Esophagus squamous epithelium (tissue), 5 donors: Measurements from ENCODE around the gene PPP1R12C. TPM values are rescaled to one million over a fixed set of nuclear protein-coding genes. Genes with fewer than 3 reads are reported as not detected.

Source experiments
- DNase-seq: peaks from one replicate; lab custom pipeline; 2025; lab: John Stamatoyannopoulos, UW
- H3K27ac ChIP-seq, 4 donors: fragments of 200-600 bp; sonication (generic); one replicate each; pipeline ENCODE4 v1.5.1; 2016 to 2019; ENCODE audit warnings: mild to moderate bottlenecking in 1 of 4
- H3K27me3 ChIP-seq, 4 donors: fragments of 200-600 bp; sonication (generic); 1 replicate in 3 of 4; 2 replicates in 1 of 4; pipeline versions ENCODE4 v1.5.1 to v1.6.0; 2017 to 2021; ENCODE audit warnings: antibody characterized with exemption in 1 of 4
- H3K36me3 ChIP-seq, 3 donors: fragments of 200-600 bp; sonication (generic); one replicate each; pipeline ENCODE4 v1.5.1; 2016 to 2019
- H3K4me1 ChIP-seq, 3 donors: fragments of 200-600 bp; sonication (generic); one replicate each; pipeline ENCODE4 v1.5.1; 2017 to 2019
- H3K4me3 ChIP-seq, 4 donors: fragments of 200-600 bp; sonication (generic); 1 replicate in 3 of 4; 2 replicates in 1 of 4; pipeline ENCODE4 v1.5.1; 2016 to 2019; ENCODE audit warnings: mild to moderate bottlenecking in 2 of 4, moderate library complexity in 1 of 4
- H3K9me3 ChIP-seq, 3 donors: fragments of 200-600 bp; sonication (generic); one replicate each; pipeline ENCODE4 v1.5.1; 2016 to 2019
- CTCF ChIP-seq, 6 experiments: fragments of 450-650 bp in 4 of 6; fragments of 200-600 bp in 2 of 6; sonication (generic) in 2 of 6; IDR thresholded peaks; one replicate each; pipeline ENCODE4 v1.5.1; 2016 to 2019; ENCODE audit warnings: antibody characterized with exemption in 6 of 6, mild to moderate bottlenecking in 4 of 6, moderate library complexity in 4 of 6
- POLR2A ChIP-seq, 4 donors: fragments of 450-650 bp; IDR thresholded peaks; one replicate each; pipeline ENCODE4 v1.6.1; 2017; ENCODE audit warnings: antibody characterized with exemption in 4 of 4, mild to moderate bottlenecking in 4 of 4, moderate library complexity in 3 of 4
- WGBS, 2 donors: methylation state at CpG; one replicate each; pipeline ENCODE4 v1.1.5; 2018; 5-methylcytosine and 5-hydroxymethylcytosine counted together
- intact Hi-C: fragments of 100-400 bp; cut with DNase I; formaldehyde crosslinking; loops from one replicate; pipeline ENCODE4 v1.15.0; 2022
- total RNA-seq, 4 donors: library from RNA; depleted of rRNA; stranded (reverse); fragments of >200 nt; gene quantifications; one replicate each; pipeline ENCODE4 v1.1.0, GENCODE V29; 2016
- donor health status: DM: yes; HTN: yes; CAD: no.

PPP1R12C gene
- total RNA-seq, 4 donors from 2014 or later, result 35.1 to 89.1 (median 43.7) TPM

- 26 to 27% methylated on average over 3 of the region's 3 CpGs for WGBS, 2 donors
- Histone ChIP-seq H3K27me3 (peaks cover 0 to 99% (median 13%) of the 10 kb centered on the region in 4 donors), H3K4me3 (no peak overlapping the region), H3K9me3 (no peaks in the 10 kb centered on the region), H3K36me3 (no peaks in the 10 kb centered on the region), H3K4me1 (peaks cover 7 to 25% (median 12%) of the 10 kb centered on the region in 3 donors), H3K27ac (no peak overlapping the region)
- intact Hi-C loops, result no loop called here
- no peak for TF ChIP-seq POLR2A (IDR thresholded peaks at IDR 0.05)
- TF ChIP-seq CTCF (IDR thresholded peaks at IDR 0.05), result no peak
- no peak for DNase-seq
These were observed 27.8 kb upstream of the PPP1R12C start for GRCh38 chr19:55145232-55145631.

- DNase-seq, result no peak
- no peak for TF ChIP-seq CTCF (IDR thresholded peaks at IDR 0.05)
- TF ChIP-seq POLR2A (IDR thresholded peaks at IDR 0.05), result no peak
- no peaks in the 10 kb centered on the region for H3K36me3 ChIP-seq
- H3K4me3 ChIP-seq, result no peak overlapping the region
- H3K9me3 ChIP-seq, result no peaks in the 10 kb centered on the region
- peaks cover 7 to 21% (median 10%) of the 10 kb centered on the region in 3 donors for H3K4me1 ChIP-seq
- intact Hi-C loops, result no loop called here
- WGBS, 2 donors, result 19 to 45% methylated on average over 10 to 13 of the region's 21 CpGs
- H3K27ac ChIP-seq, result no peak overlapping the region
- peaks cover 0 to 98% (median 11%) of the 10 kb centered on the region in 4 donors for H3K27me3 ChIP-seq
These were observed 24.3 kb upstream of the PPP1R12C start for GRCh38 chr19:55141696-55142095.

- Histone ChIP-seq H3K9me3 (no peaks in the 10 kb centered on the region), H3K36me3 (no peaks in the 10 kb centered on the region), H3K4me3 (no peak overlapping the region), H3K27ac (no peak overlapping the region), H3K27me3 (peaks cover 0 to 88% (median 0%) of the 10 kb centered on the region in 4 donors), H3K4me1 (peaks cover 0 to 6% (median 0%) of the 10 kb centered on the region in 3 donors)
- TF ChIP-seq POLR2A (IDR thresholded peaks at IDR 0.05) (no peak), CTCF (IDR thresholded peaks at IDR 0.05) (no peak)
- WGBS, 2 donors, result 55 to 62% methylated on average over 9 of the region's 9 CpGs
- intact Hi-C loops, result loop anchor here (5.0 kb wide), 1 partner anchor 369 kb away; no protein-coding TSS in a partner anchor
- no peak for DNase-seq
These were observed 20.5 kb upstream of the PPP1R12C start for GRCh38 chr19:55137915-55138314.

GRCh38 chr19:55136399-55137102, 19.1 kb upstream of the PPP1R12C start:
- Histone ChIP-seq H3K4me1 (peaks cover 0 to 6% (median 0%) of the 10 kb centered on the region in 3 donors), H3K36me3 (no peaks in the 10 kb centered on the region), H3K27ac (no peak overlapping the region), H3K27me3 (peaks cover 0 to 86% (median 0%) of the 10 kb centered on the region in 4 donors), H3K4me3 (no peak overlapping the region), H3K9me3 (no peaks in the 10 kb centered on the region)
- DNase-seq, result no peak
- intact Hi-C loops, result loop anchor here (5.0 kb wide), 1 partner anchor 371 kb away; no protein-coding TSS in a partner anchor
- 83 to 88% methylated on average over 9 to 15 of the region's 17 CpGs for WGBS, 2 donors
- TF ChIP-seq CTCF (IDR thresholded peaks at IDR 0.05), result no peak
- no peak for TF ChIP-seq POLR2A (IDR thresholded peaks at IDR 0.05)

DNA sequence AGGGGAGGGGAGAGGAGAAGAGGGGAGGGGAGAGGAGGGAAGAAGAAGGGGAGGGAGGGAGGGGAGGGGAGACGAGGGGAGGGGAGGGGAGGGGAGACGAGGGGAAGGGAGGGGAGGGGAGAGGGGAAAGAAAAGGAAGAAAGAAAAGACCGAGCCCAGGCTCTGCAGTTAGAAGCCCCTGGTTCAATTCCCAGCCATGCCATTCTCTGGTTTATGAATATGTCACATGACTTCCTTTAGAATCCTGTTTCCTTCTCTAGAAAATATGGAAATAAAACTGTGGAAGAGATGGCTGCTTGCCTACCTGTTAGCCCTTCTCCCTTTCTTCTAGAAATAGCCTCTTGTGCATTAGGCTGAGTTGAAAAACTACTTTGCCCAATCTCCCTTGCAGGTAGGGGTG, 17.3 kb upstream of the PPP1R12C start:
- TF ChIP-seq CTCF (IDR thresholded peaks at IDR 0.05) (no peak), POLR2A (IDR thresholded peaks at IDR 0.05) (no peak)
- no peak overlapping the region for H3K4me3 ChIP-seq
- intact Hi-C loops, result loop anchor here (5.0 kb wide), 1 partner anchor 373 kb away; no protein-coding TSS in a partner anchor
- DNase-seq, result no peak
- no peak overlapping the region for H3K27ac ChIP-seq
- H3K36me3 ChIP-seq, result no peaks in the 10 kb centered on the region
- peaks cover 0 to 77% (median 0%) of the 10 kb centered on the region in 4 donors for H3K27me3 ChIP-seq
- H3K9me3 ChIP-seq, result no peaks in the 10 kb centered on the region
- WGBS, 2 donors, result 36 to 57% methylated on average over 1 of the region's 3 CpGs
- H3K4me1 ChIP-seq, result no peaks in the 10 kb centered on the region
